VCaP (cell line): ENCODE measurements around the gene TMPRSS4.

Experiments used
- H3K27ac ChIP-seq: fragments of 450-650 bp; 2 replicates; pipeline ENCODE4 v1.5.1; 2017
- CTCF ChIP-seq: fragments of 450-650 bp; conservative IDR thresholded peaks from 2 replicates; pipeline ENCODE4 v1.5.1; 2017; ENCODE audit warnings: mild to moderate bottlenecking, moderate library complexity

TMPRSS4 gene

DNA sequence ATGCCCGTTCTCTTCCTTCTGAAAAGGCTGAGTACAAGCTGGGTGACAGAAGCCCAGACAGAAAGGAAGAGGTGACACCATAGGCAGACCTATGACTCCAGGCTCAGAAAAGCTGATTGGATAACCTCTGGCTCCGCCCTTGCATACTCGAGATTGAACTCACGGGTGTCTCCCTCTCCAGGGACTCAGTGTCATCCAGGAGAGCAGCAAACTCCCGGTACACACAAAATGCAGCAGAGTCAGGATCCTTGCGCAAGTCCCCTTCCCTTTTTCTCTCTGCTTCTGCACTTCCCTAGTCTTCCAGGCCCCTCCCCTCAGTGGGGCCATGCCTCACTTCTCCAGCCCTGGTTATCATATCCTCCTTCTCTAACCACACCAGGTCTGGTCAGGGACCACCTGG, 65.9 kb downstream of the TMPRSS4 start:
- H3K27ac ChIP-seq, result no peak overlapping the region
- no peak for TF ChIP-seq CTCF

GRCh38 chr11:118143661-118144185, 66.8 kb downstream of the TMPRSS4 start:
- TF ChIP-seq CTCF, result no peak
- no peak overlapping the region for H3K27ac ChIP-seq

GRCh38 chr11:118144301-118145268, 67.7 kb downstream of the TMPRSS4 start:
- H3K27ac ChIP-seq, result no peak overlapping the region
- no peak for TF ChIP-seq CTCF

GRCh38 chr11:118145285-118146227, 68.7 kb downstream of the TMPRSS4 start:
- peak overlapping the region; percentile 84 for H3K27ac ChIP-seq

DNA sequence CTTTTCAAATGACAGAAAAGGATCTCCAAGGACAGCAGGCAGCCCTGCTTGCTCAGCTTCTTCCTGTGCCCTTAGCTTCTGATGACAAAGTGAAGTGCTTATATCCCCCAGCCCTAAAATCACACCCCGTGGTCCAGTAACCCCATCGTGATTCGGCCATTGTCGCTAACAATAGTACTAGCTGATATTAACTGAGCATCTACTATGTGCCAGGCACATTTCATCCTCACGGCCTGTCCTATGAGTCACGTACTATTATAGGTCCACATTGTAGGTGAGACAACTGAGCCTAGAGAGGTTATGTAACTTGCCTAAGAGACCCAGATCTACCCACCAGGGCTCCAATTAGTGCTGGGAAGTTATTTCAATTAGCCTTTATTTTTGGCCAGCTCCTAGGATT, 69.7 kb downstream of the TMPRSS4 start:
- peak overlapping the region; percentile 84; the same call in 1 of the 2 replicates for H3K27ac ChIP-seq
- no peak for TF ChIP-seq CTCF

More at GRCh38 chr11:118145285-118146227, 68.7 kb downstream of the TMPRSS4 start:
- peak; percentile 91 for TF ChIP-seq CTCF

DNA sequence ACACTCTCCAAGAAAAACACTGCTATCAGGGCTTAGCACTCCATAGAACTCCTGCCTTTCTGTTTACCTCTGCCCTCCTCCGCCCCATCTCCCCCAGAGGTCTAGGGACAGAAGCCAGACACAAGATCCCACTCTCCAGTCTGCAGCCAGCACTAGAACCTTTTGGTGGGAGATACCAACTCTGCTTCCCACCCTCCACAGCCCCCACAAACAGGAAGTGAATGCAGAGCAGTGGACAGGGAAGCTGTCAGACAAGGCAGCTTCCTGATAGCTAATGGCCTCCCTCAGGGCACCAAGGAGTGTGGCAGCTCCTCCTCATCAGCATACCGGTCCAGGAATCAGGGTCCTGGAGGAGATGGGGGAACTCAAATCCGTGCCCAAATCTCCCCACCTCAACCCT, 70.6 kb downstream of the TMPRSS4 start:
- TF ChIP-seq CTCF, result no peak
- H3K27ac ChIP-seq, result no peak overlapping the region

- TF ChIP-seq CTCF, result no peak
These were observed 71.4 kb downstream of the TMPRSS4 start for GRCh38 chr11:118148240-118148639.

More at GRCh38 chr11:118148240-118148639, 71.4 kb downstream of the TMPRSS4 start:
- no peak overlapping the region for H3K27ac ChIP-seq
